GM19452 (cell line): ENCODE data around the gene EGFL7.

Experiments used
- ATAC-seq: cut with Tn5 transposase; IDR thresholded peaks from one replicate; pipeline ENCODE4 v1.9.1; 2021; ENCODE audit not compliant: unreplicated experiment

The EGFL7 gene

DNA sequence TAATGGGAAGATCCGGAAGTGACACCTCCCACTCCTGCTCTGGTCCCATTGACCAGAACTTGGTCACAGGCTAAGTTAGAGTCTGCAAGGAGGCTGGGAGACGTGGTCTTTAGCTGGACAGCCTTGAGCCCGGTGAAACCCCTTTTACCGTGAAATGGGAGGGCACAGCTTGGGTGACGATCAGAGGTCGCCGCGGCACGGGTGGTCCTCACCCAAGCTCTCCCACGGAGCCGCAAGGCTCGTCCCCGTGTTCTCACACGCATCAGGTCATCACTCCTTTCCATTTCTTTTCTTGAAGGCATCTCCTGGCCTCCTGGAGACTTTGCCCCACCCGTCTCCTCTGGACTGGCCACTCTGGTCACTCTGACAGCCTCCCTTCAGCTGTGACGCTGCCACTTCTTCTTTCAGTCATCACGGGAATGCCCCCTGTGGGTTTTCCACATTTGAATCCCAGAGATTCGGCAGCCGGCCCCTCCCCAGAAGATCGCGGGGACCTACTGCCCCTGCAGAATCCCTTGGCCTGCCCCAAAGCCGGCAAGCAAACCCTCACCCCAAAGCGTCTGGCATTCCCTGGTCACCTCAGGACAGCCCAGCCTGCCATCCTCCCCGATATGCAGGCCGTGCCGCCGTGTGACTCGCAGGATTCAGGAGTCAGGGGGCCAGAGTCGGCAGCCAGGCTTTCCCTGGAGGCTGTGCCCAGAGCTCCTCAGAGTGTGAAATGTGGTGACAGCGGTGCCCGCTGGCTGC, 18.9 kb upstream of the EGFL7 start:
- no peak for ATAC-seq

DNA sequence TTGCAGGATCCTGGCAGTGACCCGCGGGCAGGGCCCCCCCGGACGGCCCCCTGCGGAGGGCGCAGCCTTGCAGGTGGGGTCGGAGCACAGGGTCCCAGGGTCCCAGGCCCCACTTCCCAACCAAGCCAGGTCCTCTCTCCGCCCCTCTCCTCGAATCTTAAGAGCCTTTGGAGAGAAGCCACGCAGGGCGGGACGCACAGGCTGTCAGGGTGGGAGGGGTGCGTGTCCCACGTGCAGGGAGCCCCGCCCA, 18.4 kb upstream of the EGFL7 start:
- no peak for ATAC-seq

DNA sequence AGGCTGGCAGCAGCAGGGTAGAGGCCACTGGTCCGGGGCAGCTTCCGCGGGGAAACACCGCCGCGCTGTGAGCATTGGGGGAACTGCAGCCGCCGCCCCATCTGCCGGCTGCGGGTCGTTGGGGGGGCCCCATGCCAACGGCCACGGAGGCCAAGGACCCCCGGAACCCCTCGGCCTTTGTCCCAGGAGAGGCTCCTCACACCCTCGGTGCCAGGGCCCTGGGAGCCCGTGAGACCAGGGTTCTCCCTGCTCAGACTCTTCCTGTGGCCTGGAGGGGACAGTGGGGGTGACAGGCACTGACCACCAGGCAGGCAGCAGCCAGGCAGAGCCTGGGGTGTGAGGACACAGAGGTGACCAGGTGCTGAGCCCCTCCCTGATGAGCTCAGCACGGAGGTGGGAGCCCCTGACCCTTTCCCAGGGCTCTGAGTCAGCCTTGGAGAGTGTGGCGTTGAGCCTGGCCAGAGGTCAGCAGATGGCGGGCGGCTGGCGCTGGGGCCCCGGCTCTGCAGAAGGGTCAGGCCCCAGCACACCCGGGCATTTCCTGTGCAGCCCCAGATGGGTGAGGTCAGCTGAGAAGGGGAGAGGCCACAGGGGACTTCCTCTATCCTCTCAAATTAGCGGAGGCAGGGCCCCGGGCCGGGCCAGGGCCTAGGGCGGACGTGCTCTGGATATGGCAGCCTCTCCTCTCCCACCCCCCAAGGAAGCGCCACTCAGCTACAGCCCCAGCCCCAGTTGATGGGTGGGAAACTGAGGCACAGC, 17.9 kb upstream of the EGFL7 start:
- no peak for ATAC-seq

DNA sequence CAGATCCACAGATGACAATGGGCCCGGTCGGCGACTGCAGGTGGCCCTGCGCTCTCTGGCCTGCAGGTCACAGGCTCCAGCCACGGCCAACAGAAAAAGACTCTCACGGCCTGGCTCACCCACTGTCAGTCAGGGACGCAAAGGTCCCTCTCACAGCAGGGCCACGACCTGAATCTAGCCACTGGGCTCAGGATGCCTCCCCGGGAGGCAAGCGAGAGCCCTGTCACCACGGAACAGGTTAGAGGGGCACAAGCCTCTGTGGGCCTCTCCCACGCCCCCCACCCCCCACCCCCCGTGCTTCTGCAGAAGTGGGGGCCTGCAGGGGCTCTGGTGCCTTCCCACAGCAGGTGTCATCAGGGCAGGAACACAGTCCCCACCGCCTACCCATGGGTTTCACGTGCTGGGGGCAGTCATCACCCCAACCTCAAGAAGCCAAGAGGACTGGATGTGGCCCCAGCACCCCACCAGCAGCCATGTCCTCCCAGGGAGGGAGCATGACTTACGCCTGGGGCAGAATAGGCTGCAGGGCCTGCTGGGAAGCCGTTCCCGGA, 17.3 kb upstream of the EGFL7 start:
- ATAC-seq, result no peak

DNA sequence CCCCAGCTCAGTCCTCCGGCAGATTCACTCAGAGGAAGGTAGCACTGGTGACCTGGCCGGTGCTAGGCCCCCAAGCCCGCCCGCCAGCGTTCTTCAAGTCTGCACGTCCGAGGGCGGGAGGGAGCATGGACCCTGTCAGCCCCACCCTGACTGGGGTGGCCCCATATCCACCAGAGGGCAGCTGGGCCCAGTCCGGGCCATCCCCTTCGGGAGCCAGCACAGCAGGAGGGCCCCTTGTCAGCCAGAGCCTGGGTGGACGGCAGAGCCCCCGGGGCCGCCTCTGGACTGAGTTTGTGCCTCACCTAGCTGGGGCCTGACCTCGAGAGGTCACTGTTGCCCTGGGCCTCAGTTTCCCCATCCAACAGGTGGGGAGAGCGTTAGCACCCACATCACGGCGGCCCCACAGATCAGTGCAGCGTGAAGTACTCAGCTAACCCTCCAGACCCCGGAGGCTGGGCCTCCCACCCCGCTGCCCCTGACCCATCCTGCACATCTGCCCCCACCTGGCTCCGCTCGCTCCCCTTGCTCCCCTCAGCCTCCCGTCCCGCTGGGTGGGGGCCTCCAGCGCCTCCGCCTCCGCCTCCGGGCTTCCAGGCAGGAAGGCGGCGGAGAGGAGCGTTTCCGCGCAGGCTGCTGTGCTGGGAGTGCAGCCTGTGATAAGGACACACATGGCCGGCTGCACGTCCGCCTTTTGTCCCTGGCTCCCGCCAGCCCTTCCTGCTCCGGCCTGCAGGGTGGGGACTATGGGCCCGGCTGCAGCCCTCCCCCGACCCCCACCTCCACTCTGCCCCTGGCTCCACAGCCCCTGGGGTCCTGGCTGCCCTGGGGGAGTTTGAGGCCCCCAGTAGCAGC, 16.6 kb upstream of the EGFL7 start:
- no peak for ATAC-seq

DNA sequence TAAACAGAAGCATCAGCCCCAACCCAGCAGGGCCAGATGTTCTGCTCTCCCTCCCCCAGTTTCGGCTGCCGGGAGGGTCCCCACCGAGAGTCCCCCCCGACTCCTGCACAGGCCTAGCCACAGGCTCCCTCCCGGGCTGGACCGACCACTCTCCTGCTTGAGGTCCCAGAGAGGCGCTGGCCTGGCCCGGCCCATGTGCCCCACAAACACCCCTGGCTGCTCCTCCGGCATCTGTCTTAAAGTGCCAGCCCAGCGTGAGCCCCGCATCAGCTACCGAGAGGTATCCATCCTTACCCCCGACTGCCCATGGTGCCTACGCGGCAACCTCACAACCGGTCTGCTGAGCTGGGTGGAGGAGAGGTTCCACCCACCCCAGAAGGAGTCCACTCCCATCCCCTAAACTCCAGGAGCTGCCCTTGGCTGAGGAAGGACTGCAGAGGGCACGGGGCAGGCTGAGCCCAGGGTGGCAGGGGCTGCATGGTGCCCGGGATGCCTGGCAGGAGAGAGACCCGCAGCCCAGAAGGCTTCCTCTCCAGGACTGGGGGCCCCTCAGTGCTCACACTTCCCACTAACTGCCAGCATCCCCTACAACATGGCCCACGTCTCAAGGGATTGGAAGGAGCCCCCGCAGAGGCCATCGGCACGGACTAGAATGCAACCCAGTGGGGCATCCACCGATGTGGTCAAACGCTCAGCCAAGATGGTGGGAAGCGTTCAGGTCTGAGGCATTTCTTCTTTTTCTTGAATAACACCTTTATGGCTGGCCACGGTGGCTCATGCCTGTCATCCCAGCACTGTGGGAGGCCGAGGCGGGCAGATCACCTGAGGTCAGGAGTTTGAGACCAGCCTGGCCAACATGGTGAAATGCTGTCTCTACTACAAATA, 15.6 kb upstream of the EGFL7 start:
- no peak for ATAC-seq

DNA sequence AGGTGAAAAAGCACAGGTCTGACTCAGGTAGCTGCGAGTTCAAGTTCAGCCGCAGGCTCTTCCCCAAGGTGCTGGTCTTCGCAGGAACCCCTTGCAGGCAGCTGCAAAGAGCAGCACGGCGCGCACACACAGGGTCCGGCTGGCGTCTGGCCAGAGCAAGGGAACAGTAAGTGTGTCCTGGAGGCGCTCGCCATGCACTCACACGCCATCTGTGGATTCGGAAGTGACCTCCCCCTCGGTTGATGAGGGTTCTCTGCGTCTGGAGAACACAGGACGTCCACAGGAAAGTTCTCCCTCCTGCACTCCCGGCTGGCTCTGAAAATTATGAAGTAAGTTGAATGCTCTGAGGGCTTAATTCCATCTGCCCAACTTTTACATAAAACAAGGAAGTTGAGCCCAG, 14.0 kb upstream of the EGFL7 start:
- no peak for ATAC-seq

DNA sequence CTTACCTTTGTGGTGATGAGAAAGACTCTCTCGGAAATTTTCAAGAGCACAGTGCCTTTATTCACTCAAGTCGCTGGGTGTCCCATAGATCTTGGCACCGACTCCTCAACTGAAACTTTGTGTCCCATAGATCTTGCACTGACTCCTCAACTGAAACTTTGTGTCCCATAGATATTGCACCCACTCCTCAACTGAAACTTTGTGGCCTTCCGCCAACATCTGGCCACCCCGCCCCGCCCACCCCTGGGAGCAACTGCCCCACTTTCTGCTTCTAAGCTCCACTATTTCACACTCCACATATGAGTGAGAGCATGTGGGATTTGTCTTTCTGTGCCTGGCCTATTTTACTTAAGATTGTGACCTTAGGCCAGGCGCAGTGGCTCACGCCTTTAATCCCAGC, 12.7 kb upstream of the EGFL7 start:
- no peak for ATAC-seq

DNA sequence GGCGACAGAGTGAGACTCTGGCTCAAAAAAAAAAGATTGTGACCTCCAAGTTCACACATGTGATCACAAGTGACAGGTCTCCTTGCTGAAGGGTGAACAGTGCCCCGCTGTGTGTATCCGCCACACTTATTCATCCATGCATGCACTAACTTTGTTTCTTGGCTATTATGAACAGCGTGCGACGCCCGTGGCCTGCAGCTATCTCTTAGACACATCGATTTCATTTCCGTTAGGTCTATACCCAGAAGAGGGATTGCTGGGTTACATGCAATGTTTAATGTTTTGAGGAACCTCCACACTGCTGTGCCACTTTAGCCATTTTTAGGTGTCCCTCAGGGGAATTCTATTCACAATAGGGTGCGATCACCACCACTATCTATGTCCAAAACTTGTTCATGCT, 12.1 kb upstream of the EGFL7 start:
- ATAC-seq, result no peak

DNA sequence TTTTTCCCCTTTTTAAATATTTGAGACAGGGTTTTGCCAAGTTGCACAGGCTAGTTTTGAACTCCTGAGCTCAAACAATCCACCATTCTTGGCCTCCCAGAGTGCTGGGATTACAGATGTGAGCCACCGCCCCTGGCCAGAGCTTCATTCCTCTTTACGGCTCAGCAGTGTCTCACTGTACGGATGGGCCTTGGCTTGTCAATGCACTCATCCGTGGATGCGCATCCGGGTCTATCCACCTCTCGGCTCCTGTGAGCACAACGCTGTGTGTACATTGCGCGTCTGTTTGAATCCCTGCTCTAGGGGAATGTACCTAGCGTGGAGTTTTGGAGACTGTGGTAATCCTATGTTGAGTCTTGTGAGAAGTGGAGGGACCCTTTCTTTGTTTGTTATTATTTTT, 10.9 kb upstream of the EGFL7 start:
- no peak for ATAC-seq

DNA sequence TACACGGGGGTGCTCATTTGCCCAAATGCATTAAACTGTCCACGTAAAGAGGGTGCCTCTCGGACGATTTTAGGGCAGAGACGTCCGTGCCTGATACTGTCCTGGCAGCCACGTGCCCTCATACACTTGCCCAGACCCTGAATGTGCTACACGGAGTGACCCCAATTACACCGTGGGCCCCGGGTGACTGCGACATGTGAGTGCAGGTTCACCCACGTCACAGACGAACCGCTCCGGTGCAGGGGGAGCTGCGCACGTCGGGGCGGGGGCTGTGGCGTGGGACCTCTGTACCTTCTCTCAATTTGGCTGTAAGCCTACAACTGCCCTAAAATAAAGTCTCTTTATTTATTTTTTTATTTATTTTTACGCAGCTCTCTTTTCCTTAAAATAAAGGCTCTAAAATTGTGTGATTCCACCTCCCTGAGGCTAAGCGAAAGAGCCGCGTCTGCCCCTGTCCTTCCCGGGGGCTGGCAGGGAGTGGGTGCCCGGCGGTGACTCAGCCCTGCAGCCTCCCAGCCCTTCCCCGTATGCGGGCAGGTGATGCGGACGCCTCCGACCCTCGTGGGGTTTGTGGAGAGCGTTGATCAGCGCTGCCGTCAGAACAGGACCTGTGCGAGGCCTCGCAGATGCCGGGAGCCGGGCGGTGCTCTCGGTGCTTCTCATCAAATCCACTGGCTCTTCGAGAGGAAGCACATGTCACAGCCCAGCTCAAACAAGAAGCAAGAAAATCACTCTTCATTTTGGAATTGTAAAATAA, 9.2 kb upstream of the EGFL7 start:
- no peak for ATAC-seq

DNA sequence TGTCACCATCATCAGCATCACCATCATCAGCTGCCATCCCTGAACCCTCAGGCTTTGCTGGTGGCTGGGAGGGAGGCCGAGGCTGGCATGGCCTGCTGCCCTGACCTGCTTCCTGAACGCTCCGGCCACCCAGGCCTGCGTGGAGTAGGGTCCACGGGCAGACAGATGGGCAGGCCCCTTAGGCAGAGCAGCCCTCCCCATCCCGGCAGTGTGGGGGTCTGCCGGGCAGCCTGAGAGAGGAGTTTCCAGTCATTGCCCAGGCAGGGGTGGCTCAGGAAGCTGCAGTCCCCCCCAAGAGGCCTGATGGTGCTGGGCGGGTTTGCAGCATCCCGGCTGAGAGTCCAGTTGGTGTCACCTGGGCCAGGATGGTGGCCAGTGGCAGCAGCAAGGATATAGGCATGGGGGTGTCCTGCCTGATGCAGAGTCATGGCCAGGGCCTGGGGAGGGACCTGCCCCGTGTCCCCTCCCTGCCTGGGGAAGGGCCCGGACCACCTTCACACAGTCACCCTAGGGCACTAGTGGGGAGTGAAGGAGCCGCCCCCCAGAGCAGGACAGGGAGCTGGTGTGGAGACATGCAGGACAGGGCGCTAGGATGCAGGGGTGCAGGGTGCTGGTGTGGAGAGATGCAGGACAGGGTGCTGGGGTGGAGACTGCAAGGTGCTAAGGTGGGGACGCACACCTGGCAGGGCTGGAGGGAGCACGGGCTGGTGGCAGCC, 7.7 kb upstream of the EGFL7 start:
- no peak for ATAC-seq

DNA sequence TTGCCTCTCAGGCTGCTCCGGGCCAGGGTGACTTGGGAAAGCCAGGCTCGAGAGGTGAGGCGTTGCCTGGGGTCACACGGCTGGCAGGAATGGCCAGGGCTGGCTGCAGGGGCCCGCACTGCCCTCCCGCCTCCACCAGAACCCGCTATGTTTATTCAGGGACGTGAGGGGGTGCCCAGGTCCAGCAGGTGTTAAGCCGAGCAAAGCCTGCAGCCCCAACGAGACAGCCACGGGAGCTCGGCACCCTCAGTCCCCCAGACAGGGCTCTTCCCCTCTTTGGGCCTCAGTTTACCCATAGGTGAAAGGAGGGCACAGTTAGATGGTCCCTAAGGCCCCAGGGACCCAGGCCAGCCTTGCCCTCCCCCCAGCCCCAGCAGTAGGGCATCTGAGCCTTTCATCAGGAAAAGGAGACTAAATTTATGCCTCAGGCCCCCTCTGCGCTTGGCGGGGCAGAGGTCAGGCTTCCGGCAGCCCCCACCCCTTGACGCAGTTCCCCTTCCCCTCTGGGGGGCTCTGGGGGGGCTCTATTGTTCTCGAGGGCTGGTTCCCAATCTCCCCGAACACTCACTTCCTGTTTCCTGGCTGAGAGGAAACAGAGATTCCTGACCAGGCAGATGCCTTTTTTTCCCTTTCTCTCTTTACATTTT, 7.1 kb upstream of the EGFL7 start:
- no peak for ATAC-seq

DNA sequence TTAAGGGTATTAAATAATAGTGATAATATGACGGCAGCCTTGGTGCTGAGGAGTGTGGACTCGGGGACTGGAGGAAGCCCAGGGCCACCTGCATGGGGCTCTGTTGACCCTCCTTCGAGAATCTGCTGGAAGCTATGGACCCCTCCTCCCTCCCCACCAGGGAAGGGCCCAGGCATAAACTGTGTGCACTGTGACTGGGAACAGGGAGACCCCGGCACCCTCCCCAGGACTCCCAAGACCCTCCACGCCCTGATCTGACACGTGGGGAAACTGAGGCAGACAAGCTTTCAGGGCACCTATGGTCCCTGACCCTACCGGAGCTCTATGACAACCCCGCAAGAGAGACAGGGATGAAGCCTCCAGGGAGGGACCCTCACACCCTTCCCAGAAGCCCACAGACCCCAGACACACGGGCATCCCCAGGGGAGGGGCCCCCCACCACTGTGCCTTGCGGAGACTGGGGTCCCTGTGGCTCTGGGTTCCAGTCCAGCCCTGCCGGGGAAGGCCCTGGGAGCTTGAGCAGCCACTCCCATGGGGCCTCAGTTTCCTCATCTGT, 6.5 kb upstream of the EGFL7 start:
- ATAC-seq, result no peak

DNA sequence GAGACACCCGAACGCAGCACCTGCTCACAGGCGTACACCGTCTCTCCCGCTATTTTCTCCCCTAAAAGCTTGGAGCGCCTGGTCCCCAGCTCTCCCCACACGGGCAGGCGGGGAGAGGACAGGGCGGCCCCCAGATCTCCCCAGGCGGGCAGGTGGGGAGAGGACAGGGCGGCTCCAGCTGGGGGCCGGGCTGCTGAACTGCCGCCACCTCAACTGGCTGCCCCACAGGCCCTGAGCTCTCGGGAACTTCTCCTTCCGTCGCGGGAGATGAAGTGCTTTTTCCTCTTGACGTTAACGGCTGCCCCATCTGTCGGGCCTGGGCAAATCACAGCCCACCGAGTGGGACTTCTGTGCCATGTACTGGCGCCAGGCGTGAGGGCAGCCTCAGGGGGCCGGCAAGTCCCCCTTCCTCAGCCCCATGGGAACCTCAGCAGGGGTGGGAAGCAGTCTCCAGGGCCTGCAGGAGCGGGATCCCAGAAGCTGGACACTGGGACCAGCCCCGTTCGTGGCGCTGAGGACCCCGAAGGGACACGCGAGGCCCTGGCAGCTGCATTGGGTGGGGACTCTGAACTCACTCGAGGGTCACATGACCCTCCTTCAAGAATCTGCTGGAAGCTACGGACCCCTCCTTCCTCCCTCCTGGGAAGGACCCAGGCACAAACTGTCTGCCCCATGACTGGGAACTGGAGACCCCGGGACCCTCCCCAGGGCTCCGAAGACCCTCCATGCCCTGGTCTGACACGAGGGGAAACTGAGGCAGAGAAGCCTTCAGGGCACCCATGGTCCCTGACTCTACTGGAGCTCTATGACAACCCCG, 5.7 kb upstream of the EGFL7 start:
- no peak for ATAC-seq

DNA sequence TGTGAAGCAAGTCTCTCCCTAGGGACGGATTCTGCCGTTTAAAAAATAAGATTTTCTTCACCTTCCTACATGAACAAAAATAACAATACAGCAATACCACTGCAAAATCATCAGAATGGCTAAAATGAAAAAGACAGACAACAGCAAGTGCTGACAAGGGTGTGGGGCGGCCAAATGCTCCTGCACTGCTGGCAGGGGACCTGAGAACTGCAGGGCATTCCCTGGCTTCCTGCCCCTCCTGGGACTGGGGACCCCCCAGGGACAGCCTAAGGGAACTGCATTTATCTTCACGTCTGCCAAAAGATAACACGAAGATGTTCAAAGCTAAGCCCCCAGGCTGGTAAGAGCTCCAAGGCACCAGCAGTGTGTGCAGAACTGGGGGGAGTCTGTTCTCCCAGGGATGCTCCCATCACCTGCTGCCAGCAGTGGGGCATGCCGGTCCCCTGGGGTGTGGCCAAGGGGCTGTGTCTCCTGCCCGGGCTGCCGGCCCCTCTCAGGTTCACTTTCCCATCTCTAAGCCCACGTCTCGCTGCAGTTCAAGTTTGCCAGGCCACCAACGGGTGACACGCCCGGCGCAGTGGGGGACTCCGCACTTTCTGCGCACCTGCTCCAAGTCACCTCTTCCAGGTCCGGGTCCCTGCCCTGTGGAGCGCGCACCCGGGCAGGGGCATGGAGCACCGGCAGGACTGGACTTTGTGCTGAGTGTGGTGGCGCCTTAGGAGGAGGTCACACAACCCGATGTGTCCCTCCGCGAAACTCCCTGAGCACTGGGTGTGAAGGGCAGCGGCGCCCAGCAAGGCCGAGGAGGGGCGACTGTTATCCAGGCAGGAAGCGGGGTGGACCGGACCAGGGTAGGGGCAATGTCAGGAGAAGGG, 4.5 kb upstream of the EGFL7 start:
- ATAC-seq, result no peak
